SK-N-SH (cell line): ENCODE results near the gene CACNA2D1. TPM values are rescaled to one million over a fixed set of nuclear protein-coding genes. Genes with fewer than 3 reads are reported as not detected.

Source experiments
- CTCF ChIA-PET: fragments of 300-600, 350-600 bp; formaldehyde crosslinking; extraction: SDS; loops from one replicate; lab custom pipeline; 2021; lab: Yijun Ruan, JAX
- POLR2A ChIA-PET: fragments of 350-600 bp; sonication (Branson Sonifier 250); formaldehyde crosslinking; extraction: SDS; loops from one replicate; lab custom pipeline; 2020; ENCODE audit warnings: antibody characterized with exemption, inconsistent platforms; lab: Yijun Ruan, JAX
- DNase-seq: peaks from one replicate; pipeline ENCODE4 v3.0.0; 2012
- H2AFZ ChIP-seq: fragments of 200-600 bp; sonication (generic); 2 replicates; pipeline ENCODE4 v1.8.1; 2016; ENCODE audit warnings: antibody characterized with exemption, mild to moderate bottlenecking, low read depth
- H3F3A ChIP-seq: fragments of 200-600 bp; sonication (generic); replicated peaks from 2 replicates; pipeline ENCODE3; 2016; ENCODE audit warnings: antibody characterized with exemption, mild to moderate bottlenecking; ENCODE audit not compliant: insufficient read depth
- H3K27ac ChIP-seq, 2 experiments: fragments of 200-500 bp in 1 of 2; fragments of 200-600 bp in 1 of 2; sonication (Bioruptor generic) in 1 of 2; sonication (generic), shearing (Covaris generic) in 1 of 2; 2 replicates each; pipeline versions ENCODE4 v1.5.1 to v1.6.1; 2014 to 2016; ENCODE audit warnings: low read depth in 2 of 2, inconsistent platforms in 1 of 2, low read length in 1 of 2, mild to moderate bottlenecking in 1 of 2, mixed read lengths in 1 of 2
- H3K27me3 ChIP-seq: fragments of 200-600 bp; sonication (generic), shearing (Covaris generic); 2 replicates; pipeline ENCODE4 v1.6.1; 2016; ENCODE audit warnings: mixed run types; ENCODE audit not compliant: insufficient read depth
- H3K36me3 ChIP-seq, 2 experiments: fragments of 200-500 bp in 1 of 2; fragments of 200-600 bp in 1 of 2; sonication (Bioruptor generic) in 1 of 2; sonication (generic) in 1 of 2; replicated peaks in 1 of 2; 2 replicates each; pipeline versions ENCODE3 to v1.5.1; 2014 to 2016; ENCODE audit warnings: low read length in 1 of 2, mild to moderate bottlenecking in 1 of 2; ENCODE audit not compliant: insufficient read depth in 2 of 2, control insufficient read depth in 1 of 2
- H3K4me1 ChIP-seq, 2 experiments: fragments of 200-500 bp in 1 of 2; fragments of 200-600 bp in 1 of 2; sonication (Bioruptor generic) in 1 of 2; sonication (generic), shearing (Covaris generic) in 1 of 2; 2 replicates each; pipeline versions ENCODE4 v1.5.1 to v1.6.1; 2014 to 2016; ENCODE audit warnings: low read depth in 1 of 2, low read length in 1 of 2, mixed run types in 1 of 2; ENCODE audit not compliant: insufficient read depth in 2 of 2, control insufficient read depth in 1 of 2
- H3K4me2 ChIP-seq: fragments of 200-600 bp; sonication (generic), shearing (Covaris generic); 2 replicates; pipeline ENCODE4 v1.6.1; 2017; ENCODE audit warnings: mixed run types
- H3K4me3 ChIP-seq, 2 experiments: fragments of 200-500 bp in 1 of 2; fragments of 200-600 bp in 1 of 2; sonication (Bioruptor generic) in 1 of 2; sonication (generic), shearing (Covaris generic) in 1 of 2; 2 replicates each; pipeline versions ENCODE4 v1.5.1 to v1.8.1; 2014 to 2016; ENCODE audit warnings: low read depth in 2 of 2, inconsistent platforms in 1 of 2, low read length in 1 of 2, mild to moderate bottlenecking in 1 of 2, mixed read lengths in 1 of 2, moderate library complexity in 1 of 2
- H3K79me2 ChIP-seq: fragments of 200-600 bp; sonication (generic); 2 replicates; pipeline ENCODE4 v1.8.1; 2017; ENCODE audit warnings: mild to moderate bottlenecking; ENCODE audit not compliant: insufficient read depth
- H3K9ac ChIP-seq: fragments of 200-600 bp; sonication (generic); 2 replicates; pipeline ENCODE4 v1.6.1; 2017; ENCODE audit warnings: mixed run types
- H3K9me2 ChIP-seq: fragments of 200-600 bp; sonication (generic); 2 replicates; pipeline ENCODE4 v1.6.1; 2017; ENCODE audit warnings: mixed run types
- H3K9me3 ChIP-seq: fragments of 200-600 bp; sonication (generic); 2 replicates; pipeline ENCODE4 v1.6.1; 2017; ENCODE audit warnings: mixed run types, mild to moderate bottlenecking, moderate library complexity
- H4K20me1 ChIP-seq: fragments of 200-600 bp; sonication (generic); 2 replicates; pipeline ENCODE4 v1.6.1; 2017; ENCODE audit warnings: mild to moderate bottlenecking, mixed run types; ENCODE audit not compliant: insufficient read depth
- CHD2 ChIP-seq: fragments of 150-350 bp; IDR thresholded peaks from 2 replicates; pipeline ENCODE4 v1.6.1; 2018; ENCODE audit warnings: low read length; ENCODE audit not compliant: partially characterized antibody
- FOXM1 ChIP-seq: IDR thresholded peaks from 2 replicates; pipeline ENCODE4 v1.4.0; 2012; ENCODE audit warnings: low read depth, mild to moderate bottlenecking
- GABPA ChIP-seq: IDR thresholded peaks from 2 replicates; pipeline ENCODE4 v1.4.0; 2012; ENCODE audit warnings: low read depth, mild to moderate bottlenecking
- GATA2 ChIP-seq: sonication (generic); formaldehyde crosslinking; IDR thresholded peaks from 2 replicates; pipeline ENCODE4 v1.5.0; 2020; ENCODE audit warnings: mild to moderate bottlenecking, missing genetic modification reagents
- IRF3 ChIP-seq: fragments of 150-350 bp; IDR thresholded peaks from 2 replicates; pipeline ENCODE4 v1.6.1; 2016; ENCODE audit warnings: mild to moderate bottlenecking, low read depth, low read length
- MXI1 ChIP-seq: IDR thresholded peaks from 2 replicates; pipeline ENCODE4 v1.6.1; 2012; ENCODE audit warnings: mild to moderate bottlenecking, low read depth, low read length, improper control_type of control experiment
- POLR2AphosphoS5 ChIP-seq: IDR thresholded peaks from 2 replicates; pipeline ENCODE4 v1.6.1; 2012; ENCODE audit warnings: low read depth, low read length
- RCOR1 ChIP-seq: fragments of 150-350 bp; IDR thresholded peaks from 2 replicates; pipeline ENCODE4 v1.6.1; 2017; ENCODE audit warnings: antibody characterized with exemption, low read length
- TCF12 ChIP-seq: IDR thresholded peaks from 2 replicates; pipeline ENCODE4 v1.4.0; 2012
- YY1 ChIP-seq: IDR thresholded peaks from 2 replicates; pipeline ENCODE4 v1.4.0; 2012; ENCODE audit warnings: low read depth, mild to moderate bottlenecking
- WGBS: methylation state at CpG from one replicate; pipeline ENCODE4 v1.1.6; 2017; ENCODE audit warnings: low lambda C conversion rate; 5-methylcytosine and 5-hydroxymethylcytosine counted together
- polyA plus RNA-seq, 3 experiments: library from polyadenylated mRNA; depleted of rRNA; stranded (reverse); fragments of >200 nt; gene quantifications; 2 replicates each; pipeline ENCODE4 v1.2.3, GENCODE V29; 2012

The CACNA2D1 gene
- polyA plus RNA-seq, 1 of the 3 experiments (the other 2 are of a cell fraction), result 3.4 TPM

- Histone ChIP-seq H3K9me3 (no peaks in the 10 kb centered on the region; the same call in 1 of the 2 replicates), H3K4me3 (no peak overlapping the region), H4K20me1 (no peaks in the 10 kb centered on the region), H3K9me2 (no peaks in the 10 kb centered on the region), H3K36me3 (no peaks in the 10 kb centered on the region), H3F3A (no peaks in the 10 kb centered on the region), H2AFZ (no peak overlapping the region), H3K9ac (no peak overlapping the region), H3K4me1 (peaks cover 0 to 10% of the 10 kb centered on the region in 2 experiments; a peak in 3 of 4 replicates), H3K27me3 (no peaks in the 10 kb centered on the region), H3K4me2 (no peak overlapping the region), H3K27ac (peak overlapping the region in 1 of 2 experiments; percentile 44; a peak in 2 of 4 replicates), H3K79me2 (no peaks in the 10 kb centered on the region)
- peak; percentile 15 for DNase-seq
- ChIA-PET CTCF (interaction anchor here (1.5 to 1.9 kb wide), 2 partner anchors 11 to 54 kb away, joined by 4 to 6 read pairs; no protein-coding TSS in a partner anchor), POLR2A (no interaction called here)
- peak; percentile 55 for TF ChIP-seq GATA2
- TF ChIP-seq IRF3, result no peak
- TF ChIP-seq POLR2AphosphoS5, result no peak
- 81% methylated on average over 4 of the region's 4 CpGs for WGBS
Measured at GRCh38 chr7:82091126-82091684, 352.4 kb downstream of the CACNA2D1 start.

- no peaks in the 10 kb centered on the region for H3K79me2 ChIP-seq
- H3K27me3 ChIP-seq, result no peaks in the 10 kb centered on the region
- no peak overlapping the region for H3K27ac ChIP-seq
- ChIA-PET CTCF (interaction anchor here (1.2 kb wide), 1 partner anchor 9 kb away, joined by 3 read pairs; no protein-coding TSS in a partner anchor), POLR2A (no interaction called here)
- peaks cover 0 to 10% of the 10 kb centered on the region in 2 experiments; a peak in 3 of 4 replicates for H3K4me1 ChIP-seq
- no peak overlapping the region for H3K4me3 ChIP-seq
- no peak for DNase-seq
- TF ChIP-seq GABPA (no peak), MXI1 (no peak), GATA2 (no peak), TCF12 (no peak)
- H3K4me2 ChIP-seq, result no peak overlapping the region
- no peaks in the 10 kb centered on the region for H4K20me1 ChIP-seq
- no peaks in the 10 kb centered on the region for H3F3A ChIP-seq
- peaks cover 7 to 16% of the 10 kb centered on the region in 2 experiments for H3K36me3 ChIP-seq
- 96% methylated on average over 4 of the region's 4 CpGs for WGBS
- H3K9ac ChIP-seq, result no peak overlapping the region
- no peak overlapping the region for H2AFZ ChIP-seq
- H3K9me2 ChIP-seq, result no peaks in the 10 kb centered on the region
- H3K9me3 ChIP-seq, result no peaks in the 10 kb centered on the region; the same call in 1 of the 2 replicates
Measured at GRCh38 chr7:82087099-82087498, 356.5 kb downstream of the CACNA2D1 start.

- 94% methylated on average over 4 of the region's 4 CpGs for WGBS
- H3K4me3 ChIP-seq, result no peak overlapping the region
- no peaks in the 10 kb centered on the region for H3F3A ChIP-seq
- no peak for DNase-seq
- ChIA-PET POLR2A (no interaction called here), CTCF (no interaction called here)
- H3K9ac ChIP-seq, result no peak overlapping the region
- H2AFZ ChIP-seq, result no peak overlapping the region
- H3K27ac ChIP-seq, result no peak overlapping the region
- peaks cover 11 to 19% of the 10 kb centered on the region in 2 experiments for H3K36me3 ChIP-seq
- H3K9me3 ChIP-seq, result no peaks in the 10 kb centered on the region; the same call in 1 of the 2 replicates
- TF ChIP-seq FOXM1 (no peak), RCOR1 (no peak), YY1 (no peak), GABPA (no peak), CHD2 (no peak)
- H3K9me2 ChIP-seq, result no peaks in the 10 kb centered on the region
- no peak overlapping the region for H3K4me2 ChIP-seq
- H4K20me1 ChIP-seq, result no peaks in the 10 kb centered on the region
- H3K27me3 ChIP-seq, result no peaks in the 10 kb centered on the region
- H3K79me2 ChIP-seq, result no peaks in the 10 kb centered on the region
- peaks cover 0 to 8% of the 10 kb centered on the region in 2 experiments; a peak in 3 of 4 replicates for H3K4me1 ChIP-seq
Measured at GRCh38 chr7:82085116-82085515, 358.5 kb downstream of the CACNA2D1 start.
